Measurements from ENCODE around the gene HSFX4. TPM values are rescaled to one million over a fixed set of nuclear protein-coding genes. Genes with fewer than 3 reads are reported as not detected.

Gene HSFX4
- total and polyA plus RNA-seq, 2 of the 13 experiments (the other 11 are each of a cell fraction or from before 2014, with no cell fraction given): not detected

- no peak overlapping the region for H2AFZ ChIP-seq (ENCODE audit: low read length)
- no TSS peak for BruUV-seq (replicated peaks)
- H3K79me2 ChIP-seq (ENCODE audit: insufficient read depth, low read length): peaks cover 9% of the 10 kb centered on the region
- no peaks in the 10 kb centered on the region for H3K9me3 ChIP-seq (ENCODE audit: low read length)
- H3K4me2 ChIP-seq (ENCODE audit: low read depth, low read length): peak overlapping the region; percentile 71
- H3K36me3 ChIP-seq (replicated peaks in 1 of 2; ENCODE audit: control insufficient read depth in 1 of 2, insufficient read depth in 2 of 2, low read length in 2 of 2): no peaks in the 10 kb centered on the region
- ChIA-PET CTCF (ENCODE audit: low intra/inter-chr PET ratio, low total read pairs) (no interaction called here), POLR2A (interaction anchor here (0.9 to 3.4 kb wide), 5 partner anchors 400 to 1457 kb away, joined by 3 to 16 read pairs (median 9); partner anchors contain the start of genes EOLA1, MTMR1 and VMA21)
- DNase-seq (ENCODE audit: low spot score) (peak; percentile 90), FAIRE-seq (peak; percentile 99), ATAC-seq (peak; percentile 74)
- intact Hi-C loops (cut with micrococcal nuclease; ENCODE audit: unreplicated experiment): no loop called here
- in situ Hi-C loops (cut with HindIII; ENCODE audit: extremely low pct_ligation_motif_present, low pct_unique_long_range_greater_than_20kb): no loop called here
- no peaks in the 10 kb centered on the region for H4K20me1 ChIP-seq (ENCODE audit: insufficient read depth, low read length)
- no peaks in the 10 kb centered on the region; the same call in 1 of the 2 replicates for H3K4me1 ChIP-seq (ENCODE audit: insufficient read depth, low read length)
- WGBS (ENCODE audit: low lambda C conversion rate): under 1% methylated on average over 27 of the region's 27 CpGs
- H3K27ac ChIP-seq (ENCODE audit: extremely low read length, insufficient read depth, low read length): peak overlapping the region; percentile 87
- H3K9ac ChIP-seq (ENCODE audit: insufficient read depth, low read depth, low read length): peak overlapping the region; percentile 75
- H3K27me3 ChIP-seq (ENCODE audit: control insufficient read depth in 1 of 2, insufficient read depth in 2 of 2, low read length in 2 of 2): no peaks in the 10 kb centered on the region; a peak in 1 of 5 replicates
- H3K4me3 ChIP-seq (replicated peaks in 1 of 3; ENCODE audit: insufficient read depth in 1 of 3, low read depth in 2 of 3, low read length in 3 of 3): peak overlapping the region; percentile 49 to 78 (median 73); a peak in 5 of 6 replicates
- TF ChIP-seq TAF1 (CRISPR knock-in tag; IDR thresholded peaks at IDR 0.05) (peak; percentile 32; the same call in 1 of the 2 replicates), ZNF124 (CRISPR knock-in tag; IDR thresholded peaks at IDR 0.05) (no peak), PATZ1 (CRISPR knock-in tag; IDR thresholded peaks at IDR 0.05) (peak; percentile 48; the same call in 1 of the 2 replicates), ZNF687 (CRISPR knock-in tag; IDR thresholded peaks at IDR 0.05) (peak; percentile 49), TFAP4 (IDR thresholded peaks at IDR 0.05; ENCODE audit: borderline replicate concordance, low read depth) (peak; percentile 94), HNRNPLL (IDR thresholded peaks at IDR 0.05; ENCODE audit: low read depth, low read length, poor library complexity, severe bottlenecking) (peak; percentile 50), SOX6 (IDR thresholded peaks at IDR 0.05) (no peak), SOX6 (CRISPR knock-in tag; IDR thresholded peaks at IDR 0.05) (peak; percentile 25; the same call in 1 of the 2 replicates), FIP1L1 (IDR thresholded peaks at IDR 0.05; ENCODE audit: borderline replicate concordance, insufficient read depth, low read depth, low read length) (no peak), ZNF414 (CRISPR knock-in tag; IDR thresholded peaks at IDR 0.05) (peak; percentile 54; the same call in 1 of the 2 replicates), SALL1 (CRISPR knock-in tag; IDR thresholded peaks at IDR 0.05) (peak; percentile 27; the same call in 1 of the 2 replicates), GMEB1 (CRISPR knock-in tag; IDR thresholded peaks at IDR 0.05; ENCODE audit: borderline replicate concordance) (peak; percentile 62), ZNF3 (CRISPR knock-in tag; IDR thresholded peaks at IDR 0.05) (no peak)
These were observed 10.7 kb downstream of the HSFX4 start for GRCh38 chrX:149939905-149940673.

Measured in HepG2 (cell line).